ENCODE data around the gene PLEKHO2. TPM values are rescaled to one million over a fixed set of nuclear protein-coding genes. Genes with fewer than 3 reads are reported as not detected.
A peak's percentile ranks its signal among the peaks of the same experiment; 100 is the strongest.

The PLEKHO2 gene
- total RNA-seq, 4 donors from 2014 or later = 4.7 to 18.2 (median 7.4) TPM

GRCh38 chr15:64850778-64851502 is 9.2 kb downstream of the PLEKHO2 start:
- Histone ChIP-seq H3K27ac (peak overlapping the region; percentile 38 to 74 (median 58)), H3K27me3 (no peaks in the 10 kb centered on the region), H3K4me3 (no peak overlapping the region), H3K36me3 (peaks cover 0 to 28% (median 0%) of the 10 kb centered on the region in 3 donors), H3K4me1 (peaks cover 0 to 60% (median 10%) of the 10 kb centered on the region in 4 donors), H3K9me3 (no peaks in the 10 kb centered on the region)
- no peak for DNase-seq
- TF ChIP-seq CTCF (IDR thresholded peaks at IDR 0.05) = no peak
- no peak for TF ChIP-seq POLR2A (IDR thresholded peaks at IDR 0.05)

GRCh38 chr15:64851503-64851840 is 9.8 kb downstream of the PLEKHO2 start:
- Histone ChIP-seq H3K4me3 (no peak overlapping the region), H3K9me3 (no peaks in the 10 kb centered on the region), H3K27me3 (no peaks in the 10 kb centered on the region), H3K4me1 (peaks cover 0 to 63% (median 9%) of the 10 kb centered on the region in 4 donors), H3K27ac (peak overlapping the region; percentile 42 to 74 (median 58)), H3K36me3 (peaks cover 0 to 28% (median 0%) of the 10 kb centered on the region in 3 donors)
- peak in 1 of 3 donors; percentile 62 for DNase-seq
- TF ChIP-seq CTCF (IDR thresholded peaks at IDR 0.05) (no peak), POLR2A (IDR thresholded peaks at IDR 0.05) (no peak)

DNA sequence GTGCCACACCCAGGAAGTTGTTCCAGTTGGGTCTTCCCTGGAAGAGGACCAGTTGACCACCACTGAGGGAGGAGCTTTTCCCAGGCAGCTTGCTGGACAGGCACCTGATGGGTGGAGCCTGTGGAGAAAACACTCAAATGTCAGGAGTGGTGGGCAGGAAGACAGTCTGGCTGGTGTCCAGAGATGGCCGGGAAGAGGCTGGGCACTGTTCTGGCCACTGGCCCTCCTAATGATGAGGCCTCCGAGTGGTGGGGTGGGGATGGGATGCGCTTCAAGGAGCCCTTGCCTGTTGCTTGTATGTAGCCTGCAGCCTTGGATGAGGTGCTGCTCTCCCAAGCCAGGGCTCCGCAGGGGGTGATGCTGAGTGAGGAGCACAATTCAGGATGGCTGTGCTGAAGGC is 12.3 kb downstream of the PLEKHO2 start:
- Histone ChIP-seq H3K27ac (peak overlapping the region in 3 of 4 donors; percentile 13 to 48 (median 44)), H3K4me3 (no peak overlapping the region), H3K27me3 (no peaks in the 10 kb centered on the region), H3K4me1 (peaks cover 0 to 68% (median 17%) of the 10 kb centered on the region in 4 donors), H3K36me3 (peaks cover 0 to 24% (median 0%) of the 10 kb centered on the region in 3 donors), H3K9me3 (no peaks in the 10 kb centered on the region)
- TF ChIP-seq CTCF (IDR thresholded peaks at IDR 0.05) (no peak), POLR2A (IDR thresholded peaks at IDR 0.05) (no peak)
- DNase-seq = no peak

DNA sequence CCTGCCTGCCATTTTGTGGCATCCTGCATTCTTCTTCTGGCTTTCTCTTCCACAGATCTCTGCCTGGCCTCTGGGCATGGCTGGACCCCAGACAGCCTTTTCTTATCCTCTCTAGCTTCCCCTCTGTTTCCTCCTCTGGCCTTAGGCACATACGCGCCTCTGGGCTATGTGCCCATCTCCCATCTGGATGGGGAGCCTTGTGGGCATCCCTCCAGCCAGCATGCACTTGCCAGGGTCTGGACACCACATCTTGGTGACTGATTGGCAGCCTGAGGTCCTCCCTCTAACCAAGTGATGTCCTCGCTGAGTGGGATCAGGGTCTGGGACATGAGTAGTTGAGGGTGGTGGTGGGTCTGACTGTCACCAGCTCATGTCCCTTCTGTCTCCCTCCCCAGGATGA is 12.8 kb downstream of the PLEKHO2 start:
- no peak for TF ChIP-seq CTCF (IDR thresholded peaks at IDR 0.05)
- no peak for TF ChIP-seq POLR2A (IDR thresholded peaks at IDR 0.05)
- Histone ChIP-seq H3K4me1 (peaks cover 0 to 68% (median 17%) of the 10 kb centered on the region in 4 donors), H3K36me3 (peaks cover 0 to 19% (median 0%) of the 10 kb centered on the region in 3 donors), H3K27me3 (no peaks in the 10 kb centered on the region), H3K4me3 (no peak overlapping the region), H3K27ac (peak overlapping the region in 3 of 4 donors; percentile 13 to 48 (median 44)), H3K9me3 (no peaks in the 10 kb centered on the region)
- DNase-seq = no peak

DNA sequence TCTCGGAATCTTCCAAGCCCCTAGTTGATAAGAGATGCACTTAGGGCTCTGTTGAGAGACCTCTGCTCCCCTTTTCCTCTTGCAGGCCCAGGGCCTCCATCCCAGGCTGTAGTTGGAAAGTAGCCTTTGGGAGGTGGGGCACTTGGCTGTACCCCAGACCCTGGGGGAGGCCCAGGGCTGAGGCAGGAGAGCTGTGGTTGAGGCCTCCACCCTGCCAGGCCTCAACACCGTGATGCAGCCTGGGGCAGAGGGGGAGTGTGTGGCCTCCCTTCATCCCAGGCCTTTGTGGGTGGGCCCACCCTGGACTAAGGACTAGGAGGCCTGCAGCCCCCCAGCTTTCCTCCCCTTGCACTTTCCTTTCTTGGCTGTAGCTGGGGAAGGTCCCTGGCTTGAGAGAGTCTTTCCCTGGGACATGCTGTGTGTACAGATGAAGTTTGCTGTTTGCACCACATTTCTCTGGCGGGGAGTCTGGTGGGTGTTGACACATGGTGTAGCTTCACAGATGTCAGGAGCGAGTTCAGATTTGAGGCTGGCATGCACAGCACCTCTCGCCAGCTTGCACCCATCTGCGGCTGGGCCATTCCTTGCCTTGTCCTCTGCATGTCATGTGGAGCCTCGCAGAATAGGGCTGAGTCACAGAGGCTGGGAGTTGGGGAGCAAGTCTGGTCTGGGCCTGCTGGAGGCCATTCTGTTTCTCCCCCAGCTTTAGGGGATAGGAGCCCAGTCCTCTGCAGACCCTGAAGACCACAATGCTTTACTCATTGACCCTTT is 13.7 kb downstream of the PLEKHO2 start:
- TF ChIP-seq POLR2A (IDR thresholded peaks at IDR 0.05) = no peak
- no peak for TF ChIP-seq CTCF (IDR thresholded peaks at IDR 0.05)
- H3K4me3 ChIP-seq = no peak overlapping the region
- peak overlapping the region in 3 of 4 donors; percentile 48 to 65 (median 58) for H3K27ac ChIP-seq
- peaks cover 0 to 68% (median 17%) of the 10 kb centered on the region in 4 donors for H3K4me1 ChIP-seq
- H3K9me3 ChIP-seq = no peaks in the 10 kb centered on the region
- H3K36me3 ChIP-seq = peaks cover 0 to 16% (median 0%) of the 10 kb centered on the region in 3 donors
- no peaks in the 10 kb centered on the region for H3K27me3 ChIP-seq
- no peak for DNase-seq

Measured in Peyer's patch (tissue), 4 donors.